Endothelial cell of umbilical vein (primary cell): Measurements from ENCODE around the gene ANXA11. TPM values are rescaled to one million over a fixed set of nuclear protein-coding genes. Genes with fewer than 3 reads are reported as not detected.

Experiments used
- BruUV-seq: library from RNA; stranded (reverse); fragments of 400-500 nt; replicated peaks from 2 replicates; lab custom pipeline; 2021; lab: Mats Ljungman, UMichigan
- CTCF ChIA-PET: fragments of 300-600, 350-600 bp; sonication (Branson Sonifier 250); formaldehyde crosslinking; loops from one replicate; lab custom pipeline; 2021; ENCODE audit warnings: antibody characterized with exemption, inconsistent platforms; lab: Charles Lee
- POLR2A ChIA-PET: fragments of 300-600, 350-600 bp; sonication (Branson Sonifier 250); formaldehyde crosslinking; loops from one replicate; lab custom pipeline; 2021; ENCODE audit warnings: antibody characterized with exemption, inconsistent platforms; lab: Charles Lee
- DNase-seq: peaks from one replicate; pipeline ENCODE4 v3.0.0-alpha.2; 2011; ENCODE audit warnings: low read depth, low spot score
- FAIRE-seq: peaks from 2 replicates; lab custom pipeline; 2011; peaks lifted over from hg19 to GRCh38; lab: Jason Lieb, UNC
- H2AFZ ChIP-seq: 2 replicates; pipeline ENCODE4 v1.6.0; 2012; ENCODE audit warnings: low read depth, low read length, control low read depth, inconsistent platforms
- H3K27ac ChIP-seq: 2 replicates; pipeline ENCODE4 v1.5.1; 2011; ENCODE audit warnings: low read depth, mild to moderate bottlenecking, control low read depth, low read length, moderate library complexity; ENCODE audit not compliant: insufficient read depth
- H3K27me3 ChIP-seq, 2 experiments: 2 replicates each; pipeline versions ENCODE4 v1.6.0 to v1.6.1; 2011; ENCODE audit warnings: low read length in 2 of 2, mixed read lengths in 1 of 2; ENCODE audit not compliant: control insufficient read depth in 2 of 2, insufficient read depth in 2 of 2
- H3K36me3 ChIP-seq, 2 experiments: 2 replicates in 1 of 2; 3 replicates in 1 of 2; pipeline ENCODE4 v1.5.1; 2011; ENCODE audit warnings: low read length in 2 of 2, mild to moderate bottlenecking in 1 of 2, moderate library complexity in 1 of 2; ENCODE audit not compliant: control insufficient read depth in 2 of 2, insufficient read depth in 2 of 2; ENCODE audit errors: extremely low read depth in 1 of 2
- H3K4me1 ChIP-seq: 3 replicates; pipeline ENCODE4 v1.5.1; 2011; ENCODE audit warnings: mild to moderate bottlenecking, low read length; ENCODE audit not compliant: control insufficient read depth, insufficient read depth; ENCODE audit errors: extremely low read depth
- H3K4me2 ChIP-seq: 2 replicates; pipeline ENCODE4 v1.6.1; 2011; ENCODE audit warnings: low read length, control low read depth, mixed read lengths; ENCODE audit not compliant: insufficient read depth
- H3K4me3 ChIP-seq, 3 experiments: fragments of 200-600 bp in 1 of 3; sonication (generic), shearing (Covaris generic) in 1 of 3; replicated peaks in 1 of 3; 2 replicates each; pipeline ENCODE4 v1.5.1; 2011 to 2016; ENCODE audit warnings: control low read depth in 3 of 3, low read length in 3 of 3, mild to moderate bottlenecking in 2 of 3, inconsistent platforms in 1 of 3, low read depth in 1 of 3, moderate library complexity in 1 of 3; ENCODE audit not compliant: insufficient read depth in 1 of 3
- H3K79me2 ChIP-seq: 2 replicates; pipeline ENCODE4 v1.6.0; 2012; ENCODE audit warnings: low read length, inconsistent platforms; ENCODE audit not compliant: control insufficient read depth, insufficient read depth
- H3K9ac ChIP-seq: replicated peaks from 2 replicates; pipeline ENCODE3; 2011; ENCODE audit warnings: low read length, control low read depth; ENCODE audit not compliant: insufficient read depth; ENCODE audit errors: extremely low read depth
- H3K9me1 ChIP-seq: replicated peaks from 3 replicates; pipeline ENCODE4 v1.6.0; 2011; ENCODE audit warnings: mild to moderate bottlenecking, low read length; ENCODE audit not compliant: control insufficient read depth, insufficient read depth; ENCODE audit errors: extremely low read depth
- H3K9me3 ChIP-seq: replicated peaks from 2 replicates; pipeline ENCODE4 v1.5.1; 2012; ENCODE audit warnings: low read length, inconsistent platforms; ENCODE audit not compliant: control insufficient read depth, insufficient read depth
- H4K20me1 ChIP-seq: replicated peaks from 2 replicates; pipeline ENCODE3; 2011; ENCODE audit warnings: mild to moderate bottlenecking, low read length; ENCODE audit not compliant: control insufficient read depth, insufficient read depth; ENCODE audit errors: extremely low read depth
- EZH2 ChIP-seq: IDR thresholded peaks from 2 replicates; pipeline ENCODE4 v1.6.1; 2012; ENCODE audit warnings: borderline replicate concordance, low read depth, mild to moderate bottlenecking, moderate library complexity, low read length, inconsistent platforms; ENCODE audit not compliant: severe bottlenecking
- FOS ChIP-seq: IDR thresholded peaks from 2 replicates; pipeline ENCODE4 v1.6.1; 2011; ENCODE audit warnings: mild to moderate bottlenecking, low read length, moderate library complexity, borderline replicate concordance; ENCODE audit not compliant: insufficient read depth
- GATA2 ChIP-seq: IDR thresholded peaks from 2 replicates; pipeline ENCODE4 v1.7.0; 2011; ENCODE audit warnings: low read depth, mild to moderate bottlenecking, moderate library complexity, mixed read lengths, low read length; ENCODE audit not compliant: insufficient read length, insufficient read depth
- JUN ChIP-seq: IDR thresholded peaks from 2 replicates; pipeline ENCODE4 v1.6.1; 2011; ENCODE audit warnings: borderline replicate concordance, low read depth; ENCODE audit not compliant: insufficient read length, insufficient read depth
- MYC ChIP-seq: IDR thresholded peaks from one replicate; pipeline ENCODE4 v1.6.1; 2011; ENCODE audit warnings: mild to moderate bottlenecking, low read depth, low read length
- POLR2A ChIP-seq: IDR thresholded peaks from 2 replicates; pipeline ENCODE4 v1.6.1; 2012; ENCODE audit warnings: low read depth, mild to moderate bottlenecking, control low read depth, low read length
- POLR2AphosphoS5 ChIP-seq: IDR thresholded peaks from 2 replicates; pipeline ENCODE4 v1.6.1; 2012; ENCODE audit warnings: low read depth, mild to moderate bottlenecking, control low read depth, low read length, moderate library complexity; ENCODE audit not compliant: insufficient read depth
- dilution Hi-C: fragments of 300-500 bp; cut with MboI; formaldehyde crosslinking; loops from one replicate; pipeline ENCODE4 v1.15.0; 2019; ENCODE audit warnings: low sequenced_read_pairs; ENCODE audit not compliant: extremely low pct_ligation_motif_present
- intact Hi-C: fragments of 100-400 bp; cut with micrococcal nuclease; formaldehyde crosslinking; loops from one replicate; pipeline ENCODE4 v1.10.0; 2022
- polyA plus RNA-seq, 4 experiments: library from polyadenylated mRNA; depleted of rRNA in 3 of 4; stranded (reverse) in 3 of 4; unstranded in 1 of 4; fragments of >200 nt; gene quantifications; 2 replicates each; pipeline versions ENCODE4 v1.2.1 to v1.2.3, GENCODE V29; 2011 to 2012; ENCODE audit warnings: missing spikeins in 1 of 4
- total RNA-seq: library from RNA; stranded (reverse); gene quantifications from 2 replicates; pipeline ENCODE4 v1.2.3, GENCODE V29; 2021
- TF ChIP-seq, protein P1 (sequence below), 2 donors: IDR thresholded peaks; 1 replicate in 1 of 2; 2 replicates in 1 of 2; pipeline ENCODE4 v1.5.1; 2011; ENCODE audit warnings: low read length in 2 of 2, mild to moderate bottlenecking in 2 of 2, moderate library complexity in 2 of 2, control low read depth in 1 of 2, inconsistent platforms in 1 of 2, low read depth in 1 of 2; ENCODE audit not compliant: insufficient read depth in 1 of 2; ENCODE audit errors: extremely low read depth in 1 of 2
- TF ChIP-seq, protein P2 (sequence below): IDR thresholded peaks from 2 replicates; pipeline ENCODE4 v1.6.1; 2011; ENCODE audit not compliant: insufficient read depth, insufficient read length

ANXA11 gene
- total and polyA plus RNA-seq, 2 donors (not counting 3 experiments of a cell fraction or from before 2014, with no cell fraction given): 59.2 to 143 TPM

DNA sequence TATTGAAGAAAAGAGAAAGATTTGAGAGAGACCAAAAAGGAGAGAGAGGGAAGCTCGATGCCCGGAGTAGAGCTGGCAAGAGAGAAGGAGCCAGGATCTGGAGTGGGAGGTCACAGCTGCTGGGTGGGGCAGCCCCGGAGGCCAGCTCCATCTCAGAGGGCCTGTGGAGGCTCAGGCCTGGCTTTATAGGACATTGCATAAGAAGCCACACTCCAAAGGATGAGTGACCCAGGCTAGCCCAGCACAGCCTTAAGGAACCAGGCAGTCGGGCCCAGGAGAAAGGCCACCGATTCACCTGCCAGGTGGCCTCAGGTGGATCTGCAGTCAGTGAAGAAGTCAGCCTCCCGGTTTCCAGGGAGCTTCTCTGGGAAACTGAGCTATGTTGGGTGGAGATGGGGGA is 72.1 kb downstream of the ANXA11 start:
- dilution Hi-C loops: no loop called here
- intact Hi-C loops: loop anchor here (5.0 kb wide), 1 partner anchor 76 kb away; no protein-coding TSS in a partner anchor
- no peak for FAIRE-seq
- no peaks in the 10 kb centered on the region for H3K9me3 ChIP-seq
- ChIA-PET CTCF (interaction anchor here (1.0 to 4.2 kb wide), 3 partner anchors 11 to 89 kb away, joined by 3 to 17 read pairs (median 7); no protein-coding TSS in a partner anchor), POLR2A (interaction anchor here (0.5 kb wide), 1 partner anchor 66 kb away, joined by 6 read pairs; no protein-coding TSS in a partner anchor)
- H3K27ac ChIP-seq: no peak overlapping the region
- no peaks in the 10 kb centered on the region for H4K20me1 ChIP-seq
- peak overlapping the region; percentile 98 for H2AFZ ChIP-seq
- peaks cover 0 to 2% of the 10 kb centered on the region in 2 experiments for H3K27me3 ChIP-seq
- DNase-seq: no peak
- H3K36me3 ChIP-seq: no peaks in the 10 kb centered on the region
- H3K4me1 ChIP-seq: peaks cover 10% of the 10 kb centered on the region
- H3K4me3 ChIP-seq: peak overlapping the region in 1 of 3 experiments; percentile 58
- BruUV-seq: no TSS peak
- no peaks in the 10 kb centered on the region for H3K9me1 ChIP-seq
- TF ChIP-seq EZH2: no peak
- no peak for TF ChIP-seq GATA2
- no peak for TF ChIP-seq POLR2AphosphoS5
- no peak for TF ChIP-seq JUN
- TF ChIP-seq, protein P1, sequence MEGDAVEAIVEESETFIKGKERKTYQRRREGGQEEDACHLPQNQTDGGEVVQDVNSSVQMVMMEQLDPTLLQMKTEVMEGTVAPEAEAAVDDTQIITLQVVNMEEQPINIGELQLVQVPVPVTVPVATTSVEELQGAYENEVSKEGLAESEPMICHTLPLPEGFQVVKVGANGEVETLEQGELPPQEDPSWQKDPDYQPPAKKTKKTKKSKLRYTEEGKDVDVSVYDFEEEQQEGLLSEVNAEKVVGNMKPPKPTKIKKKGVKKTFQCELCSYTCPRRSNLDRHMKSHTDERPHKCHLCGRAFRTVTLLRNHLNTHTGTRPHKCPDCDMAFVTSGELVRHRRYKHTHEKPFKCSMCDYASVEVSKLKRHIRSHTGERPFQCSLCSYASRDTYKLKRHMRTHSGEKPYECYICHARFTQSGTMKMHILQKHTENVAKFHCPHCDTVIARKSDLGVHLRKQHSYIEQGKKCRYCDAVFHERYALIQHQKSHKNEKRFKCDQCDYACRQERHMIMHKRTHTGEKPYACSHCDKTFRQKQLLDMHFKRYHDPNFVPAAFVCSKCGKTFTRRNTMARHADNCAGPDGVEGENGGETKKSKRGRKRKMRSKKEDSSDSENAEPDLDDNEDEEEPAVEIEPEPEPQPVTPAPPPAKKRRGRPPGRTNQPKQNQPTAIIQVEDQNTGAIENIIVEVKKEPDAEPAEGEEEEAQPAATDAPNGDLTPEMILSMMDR (IDR thresholded peaks at IDR 0.05; ENCODE audit: extremely low read depth in 1 of 2, insufficient read depth in 1 of 2, low read depth in 1 of 2, low read length in 2 of 2): no peak
- TF ChIP-seq MYC: no peak
- TF ChIP-seq, protein P2, sequence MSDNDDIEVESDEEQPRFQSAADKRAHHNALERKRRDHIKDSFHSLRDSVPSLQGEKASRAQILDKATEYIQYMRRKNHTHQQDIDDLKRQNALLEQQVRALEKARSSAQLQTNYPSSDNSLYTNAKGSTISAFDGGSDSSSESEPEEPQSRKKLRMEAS: no peak
- no peak for TF ChIP-seq POLR2A
- TF ChIP-seq FOS: no peak
- H3K79me2 ChIP-seq: no peaks in the 10 kb centered on the region
- no peak overlapping the region for H3K9ac ChIP-seq
- H3K4me2 ChIP-seq: peak overlapping the region; percentile 79
